C4-2B (cell line): Measurements from ENCODE around the gene PLXNB3.
A peak's percentile ranks its signal among the peaks of the same experiment; 100 is the strongest.
"Not testable (repeated sequence)": the region's sequence is repeated elsewhere in the genome, so short reads cannot be mapped to it uniquely, and the experiment has no call there.

Source experiments
- H3K27ac ChIP-seq: fragments of 450-650 bp; 2 replicates; pipeline ENCODE4 v1.5.1; 2017
- ZFX ChIP-seq: fragments of 450-650 bp; IDR thresholded peaks from 2 replicates; pipeline ENCODE4 v1.6.1; 2017
- TF ChIP-seq, protein P1 (sequence below): fragments of 450-650 bp; conservative IDR thresholded peaks from 2 replicates; pipeline ENCODE4 v1.5.1; 2017; ENCODE audit warnings: mild to moderate bottlenecking

Gene PLXNB3

DNA sequence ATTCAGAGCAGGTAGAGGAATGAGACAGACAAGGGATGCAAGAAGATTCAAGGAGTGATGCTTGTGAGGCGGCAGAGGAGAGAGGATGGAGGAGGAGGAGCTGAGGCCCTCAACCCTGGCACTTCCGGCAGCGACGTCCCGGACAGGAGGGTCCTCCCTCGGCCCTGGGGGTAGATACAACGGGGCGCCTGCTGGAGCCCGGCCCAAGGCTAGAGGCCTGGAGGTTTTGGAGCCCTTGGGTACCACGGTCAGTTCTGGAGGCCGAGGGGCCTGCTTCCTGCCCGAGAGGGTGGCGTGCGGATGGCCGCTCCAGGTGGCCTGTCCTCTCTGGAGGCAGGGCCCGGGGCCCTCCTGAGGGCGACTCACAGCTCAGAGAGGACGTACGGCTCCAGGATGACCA is 43.9 kb downstream of the PLXNB3 start:
- no peak overlapping the region for H3K27ac ChIP-seq
- TF ChIP-seq, protein P1, sequence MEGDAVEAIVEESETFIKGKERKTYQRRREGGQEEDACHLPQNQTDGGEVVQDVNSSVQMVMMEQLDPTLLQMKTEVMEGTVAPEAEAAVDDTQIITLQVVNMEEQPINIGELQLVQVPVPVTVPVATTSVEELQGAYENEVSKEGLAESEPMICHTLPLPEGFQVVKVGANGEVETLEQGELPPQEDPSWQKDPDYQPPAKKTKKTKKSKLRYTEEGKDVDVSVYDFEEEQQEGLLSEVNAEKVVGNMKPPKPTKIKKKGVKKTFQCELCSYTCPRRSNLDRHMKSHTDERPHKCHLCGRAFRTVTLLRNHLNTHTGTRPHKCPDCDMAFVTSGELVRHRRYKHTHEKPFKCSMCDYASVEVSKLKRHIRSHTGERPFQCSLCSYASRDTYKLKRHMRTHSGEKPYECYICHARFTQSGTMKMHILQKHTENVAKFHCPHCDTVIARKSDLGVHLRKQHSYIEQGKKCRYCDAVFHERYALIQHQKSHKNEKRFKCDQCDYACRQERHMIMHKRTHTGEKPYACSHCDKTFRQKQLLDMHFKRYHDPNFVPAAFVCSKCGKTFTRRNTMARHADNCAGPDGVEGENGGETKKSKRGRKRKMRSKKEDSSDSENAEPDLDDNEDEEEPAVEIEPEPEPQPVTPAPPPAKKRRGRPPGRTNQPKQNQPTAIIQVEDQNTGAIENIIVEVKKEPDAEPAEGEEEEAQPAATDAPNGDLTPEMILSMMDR: no peak
- no peak for TF ChIP-seq ZFX

DNA sequence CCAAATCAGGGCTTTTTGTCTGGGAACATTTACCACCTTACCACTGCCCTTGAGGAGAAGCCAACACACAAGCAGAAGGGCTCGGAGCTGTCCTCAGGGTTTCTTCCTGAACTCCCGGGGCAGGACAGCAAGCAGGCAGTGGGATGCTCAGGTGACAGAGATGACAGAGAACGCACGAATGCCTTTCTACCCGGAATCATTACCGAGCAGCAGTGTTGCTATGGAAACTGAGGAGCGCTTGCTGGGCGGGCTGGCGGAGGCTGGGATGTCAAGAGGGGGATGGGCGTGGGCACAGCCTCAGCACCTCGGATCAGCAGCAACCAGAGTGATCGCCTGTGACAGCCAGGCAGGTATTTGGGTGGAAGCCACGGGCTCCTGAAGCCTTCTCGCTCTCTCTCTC is 48.2 kb downstream of the PLXNB3 start:
- H3K27ac ChIP-seq: no peak overlapping the region
- TF ChIP-seq, protein P1: no peak
- no peak for TF ChIP-seq ZFX

DNA sequence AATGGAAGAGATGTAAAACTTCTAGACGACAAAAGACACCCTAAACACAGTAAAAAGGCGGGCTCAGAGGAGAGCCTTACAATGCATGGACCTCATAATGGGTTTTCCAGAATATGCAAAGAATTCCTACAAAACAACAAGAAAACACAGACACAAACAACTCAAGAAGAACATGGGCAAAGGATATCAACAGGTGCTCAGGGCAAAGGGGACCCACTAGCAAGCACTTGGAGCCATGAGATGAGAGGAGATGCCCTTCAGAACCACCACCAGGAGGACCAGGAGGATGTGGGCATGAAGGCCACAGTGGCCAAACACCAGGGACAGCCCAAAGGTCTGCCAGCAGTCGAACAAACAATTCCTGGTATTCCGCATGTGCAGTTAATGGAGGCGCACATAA is 49.1 kb downstream of the PLXNB3 start:
- no peak for TF ChIP-seq ZFX
- TF ChIP-seq, protein P1: no peak
- no peak overlapping the region for H3K27ac ChIP-seq

DNA sequence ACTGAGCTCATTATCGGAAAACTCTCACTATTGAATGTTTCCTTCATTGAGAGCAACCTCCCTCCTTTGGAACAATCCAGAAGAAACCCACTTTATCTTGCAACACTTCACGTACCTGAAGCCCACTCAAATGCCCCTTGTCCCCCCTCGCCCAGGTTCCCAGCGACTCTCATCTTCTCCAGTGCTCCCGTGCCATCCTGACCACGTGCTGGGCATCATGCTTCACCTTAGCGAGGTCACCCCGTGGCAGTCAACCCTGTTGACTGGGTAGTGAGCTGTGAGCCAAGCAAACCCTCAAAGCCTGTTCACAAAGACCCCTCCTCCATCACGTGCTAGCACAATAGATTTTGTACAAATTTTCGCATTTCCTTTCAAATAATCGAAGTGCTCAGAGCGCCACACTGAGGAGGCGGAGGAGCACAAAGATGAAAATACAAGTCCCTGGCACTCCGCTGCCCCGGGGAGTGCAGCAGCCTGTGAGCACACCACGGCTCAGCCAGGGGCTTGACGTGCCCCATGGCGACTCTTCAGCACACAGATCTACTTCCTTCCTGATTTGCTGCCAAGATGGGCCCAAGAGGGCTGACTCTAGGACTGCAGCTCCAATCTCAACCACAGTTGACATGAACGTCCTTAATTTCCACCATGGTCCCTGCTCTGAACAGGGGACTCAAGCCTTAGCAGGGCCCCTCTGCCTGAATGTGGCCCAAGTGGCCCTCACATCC is 50.7 kb downstream of the PLXNB3 start:
- no peak overlapping the region for H3K27ac ChIP-seq
- TF ChIP-seq ZFX: no peak
- TF ChIP-seq, protein P1: no peak

DNA sequence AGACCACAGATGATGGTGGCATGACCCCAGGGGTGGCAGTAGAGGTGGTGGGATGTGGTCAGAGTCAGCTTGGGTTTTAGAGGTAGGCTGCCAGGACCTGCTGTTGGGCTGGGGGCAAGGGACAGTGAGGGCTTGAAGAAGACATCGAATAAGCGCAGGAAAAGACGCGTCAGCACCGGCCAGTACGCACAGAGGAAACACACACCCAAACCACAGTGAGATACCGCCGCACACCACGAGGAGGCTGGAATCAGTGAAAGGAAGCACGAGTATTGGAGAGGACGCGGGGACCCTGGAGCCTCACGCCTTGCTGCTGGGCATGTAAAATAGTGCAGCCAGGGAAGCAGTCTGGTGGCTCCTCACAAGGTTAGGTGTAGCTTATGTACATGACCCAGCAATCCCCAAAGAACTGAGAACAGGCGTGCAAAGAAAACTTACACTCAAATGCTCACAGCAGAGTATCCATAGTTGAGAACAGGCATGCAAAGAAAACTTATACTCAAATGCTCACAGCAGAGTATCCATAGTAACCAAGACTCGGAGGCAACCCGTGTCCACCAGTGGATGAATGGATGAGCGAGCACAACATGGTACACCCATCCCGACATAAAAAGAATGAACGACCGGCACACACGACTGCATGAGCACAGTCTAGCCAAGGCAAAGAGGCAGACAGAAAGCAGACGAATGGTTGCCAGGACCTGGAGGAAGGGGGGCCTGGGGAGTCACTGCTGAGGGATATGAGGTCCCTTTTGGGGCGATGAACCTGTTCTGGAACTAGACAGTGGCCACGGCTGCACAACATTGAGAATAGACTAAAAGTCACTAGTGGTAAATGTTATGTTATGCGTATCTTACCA is 53.0 kb downstream of the PLXNB3 start:
- no peak overlapping the region for H3K27ac ChIP-seq
- no peak for TF ChIP-seq ZFX
- TF ChIP-seq, protein P1: no peak

DNA sequence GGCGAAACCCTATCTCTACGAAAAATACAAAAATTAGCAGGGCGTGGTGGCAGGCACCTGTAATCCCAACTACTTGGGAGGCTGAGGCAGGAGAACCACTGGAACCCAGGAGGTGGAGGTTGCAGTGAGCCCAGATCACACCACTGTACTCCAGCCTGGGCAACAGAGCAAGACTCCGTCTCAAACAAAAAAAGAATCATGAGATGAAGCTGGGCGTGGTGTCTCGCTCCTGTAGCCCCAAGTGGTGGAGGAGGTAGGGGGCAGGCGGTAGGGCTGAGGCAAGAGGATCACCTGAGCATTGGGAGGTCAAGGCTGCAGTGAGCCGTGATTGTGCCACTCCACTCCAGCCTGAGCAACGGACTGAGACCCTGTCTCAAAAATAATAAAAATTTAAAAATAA is 54.0 kb downstream of the PLXNB3 start:
- H3K27ac ChIP-seq: not testable (repeated sequence)

DNA sequence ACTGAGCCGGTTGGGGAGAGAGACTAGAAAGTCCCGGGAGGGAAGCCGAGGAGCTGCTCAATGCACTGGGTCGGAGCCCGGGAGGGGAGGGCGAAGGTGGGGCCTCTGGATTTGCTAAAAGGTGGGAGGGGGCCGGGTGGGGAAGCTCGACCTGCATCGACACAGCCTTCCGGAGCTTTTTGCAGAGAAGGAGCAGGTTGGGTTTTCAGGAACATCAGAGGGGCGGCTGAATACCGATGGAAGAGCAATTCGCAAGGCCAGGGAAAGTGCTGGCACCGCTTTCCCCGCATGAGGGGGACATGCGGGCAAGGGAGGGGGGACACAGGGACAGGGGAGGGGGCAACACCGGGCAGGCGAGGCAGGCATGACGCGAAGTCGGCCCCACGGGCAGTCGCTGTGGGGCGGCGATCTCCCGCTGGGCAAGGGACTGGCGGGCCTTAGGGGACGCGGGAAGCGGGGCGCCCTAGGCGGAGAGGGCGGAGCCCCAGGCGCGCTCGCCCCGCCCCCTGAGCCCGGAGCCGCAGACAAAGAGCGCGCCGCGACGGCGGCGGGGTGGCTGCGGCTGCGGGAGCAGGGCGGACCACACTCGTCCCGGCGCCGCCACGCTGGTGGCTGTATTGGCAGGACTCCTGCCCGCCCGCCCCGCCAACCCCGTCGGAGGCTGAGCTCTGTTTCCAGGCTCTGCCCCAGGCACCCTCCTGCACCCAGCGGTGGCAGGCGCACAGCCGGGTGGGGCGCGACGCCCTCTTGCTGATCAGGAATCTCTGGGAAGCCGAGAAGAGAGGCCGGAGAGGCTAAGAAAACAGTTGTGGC is 54.7 kb downstream of the PLXNB3 start:
- peak overlapping the region; percentile 52 for H3K27ac ChIP-seq
- TF ChIP-seq, protein P1: no peak
- TF ChIP-seq ZFX: no peak
